ENCODE measurements around the gene E2F1. TPM values are rescaled to one million over a fixed set of nuclear protein-coding genes. Genes with fewer than 3 reads are reported as not detected.

Gene E2F1
- total and polyA plus RNA-seq, 8 donors: 2.3 to 24.9 (median 4.6) TPM

DNA sequence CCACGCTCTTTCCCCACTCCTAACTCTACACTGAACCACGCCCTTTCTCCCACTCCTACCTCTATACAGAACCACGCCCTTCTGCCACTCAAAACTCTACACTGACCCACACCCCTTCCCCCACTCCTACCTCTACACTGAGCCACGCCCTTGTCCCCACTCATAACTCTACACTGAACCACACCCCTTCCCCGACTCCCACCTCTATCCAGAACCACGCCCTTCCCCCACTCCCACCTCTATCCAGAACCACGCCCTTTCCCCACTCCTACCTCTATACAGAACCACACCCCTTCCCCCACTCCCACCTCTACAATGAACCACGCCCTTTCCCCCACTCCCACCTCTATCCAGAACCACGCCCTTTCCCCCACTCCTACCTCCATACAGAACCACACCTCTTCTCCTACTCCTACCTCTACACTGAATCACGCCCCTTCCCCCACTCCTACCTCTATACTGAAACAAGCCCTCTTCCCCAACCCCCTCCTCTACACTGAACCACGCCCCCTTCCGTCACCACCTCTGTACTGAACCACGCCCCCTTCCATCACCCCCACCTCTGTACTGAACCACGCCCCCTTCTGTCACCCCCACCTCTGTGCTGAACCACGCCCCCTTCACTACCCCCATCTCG is 23.8 kb upstream of the E2F1 start:
- whole genome bisulfite sequencing, 5 donors: 63 to 75% (median 70%) methylated on average over 16 of the region's 16 CpGs
- TF ChIP-seq EP300 (IDR thresholded peaks at IDR 0.05): no peak
- TF ChIP-seq POLR2A (IDR thresholded peaks at IDR 0.05): no peak
- no peak for TF ChIP-seq POLR2AphosphoS5 (IDR thresholded peaks at IDR 0.05)
- TF ChIP-seq CTCF (IDR thresholded peaks at IDR 0.05): no peak
- Histone ChIP-seq H3K27ac (no peak overlapping the region), H3K4me1 (no peaks in the 10 kb centered on the region), H3K27me3 (no peaks in the 10 kb centered on the region), H3K4me3 (no peak overlapping the region), H3K9me3 (no peaks in the 10 kb centered on the region), H3K36me3 (peaks cover 20 to 79% (median 73%) of the 10 kb centered on the region in 4 donors)
- DNase-seq: peak in 1 of 2 donors; percentile 65
- intact Hi-C loops (cut with DNase I; ENCODE audit: low total_unique reads): no loop called here

DNA sequence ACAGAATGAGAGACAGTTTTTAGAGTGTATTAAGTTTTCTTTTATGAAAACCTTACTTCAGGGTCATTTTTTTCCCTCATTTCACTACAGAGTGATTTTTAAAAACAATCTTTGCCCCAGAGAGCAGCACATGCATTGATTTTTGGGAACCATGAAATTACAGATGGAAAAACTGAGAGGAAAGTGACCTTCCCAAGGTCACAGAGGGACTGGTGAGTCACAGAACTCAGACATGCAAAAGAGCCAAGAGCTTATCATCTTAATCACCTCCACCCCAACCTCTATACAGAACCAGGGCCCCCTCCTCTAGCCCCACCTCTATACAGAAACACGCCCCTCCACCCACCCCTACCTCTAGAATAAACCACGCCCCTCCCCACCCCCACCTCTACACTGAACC is 23.2 kb upstream of the E2F1 start:
- Histone ChIP-seq H3K27ac (no peak overlapping the region), H3K36me3 (peaks cover 20 to 73% (median 68%) of the 10 kb centered on the region in 4 donors), H3K27me3 (no peaks in the 10 kb centered on the region), H3K4me3 (no peak overlapping the region), H3K9me3 (no peaks in the 10 kb centered on the region), H3K4me1 (no peaks in the 10 kb centered on the region)
- WGBS, 5 donors: 64 to 75% (median 68%) methylated on average over 2 of the region's 2 CpGs
- intact Hi-C loops (cut with DNase I; ENCODE audit: low total_unique reads): no loop called here
- peak in 1 of 2 donors; percentile 44 for DNase-seq
- TF ChIP-seq POLR2AphosphoS5 (IDR thresholded peaks at IDR 0.05) (no peak), CTCF (IDR thresholded peaks at IDR 0.05) (no peak), POLR2A (IDR thresholded peaks at IDR 0.05) (no peak), EP300 (IDR thresholded peaks at IDR 0.05) (no peak)

GRCh38 chr20:33707668-33708067 is 21.5 kb upstream of the E2F1 start:
- H3K27ac ChIP-seq: no peak overlapping the region
- WGBS, 5 donors: 84 to 94% (median 91%) methylated on average over 10 to 11 of the region's 11 CpGs

More at GRCh38 chr20:33707668-33708067, 21.5 kb upstream of the E2F1 start:
- no peaks in the 10 kb centered on the region for H3K9me3 ChIP-seq
- intact Hi-C loops (cut with DNase I; ENCODE audit: low total_unique reads): no loop called here
- H3K36me3 ChIP-seq: peaks cover 15 to 65% (median 51%) of the 10 kb centered on the region in 4 donors
- no peak overlapping the region for H3K4me3 ChIP-seq
- TF ChIP-seq POLR2A (IDR thresholded peaks at IDR 0.05) (no peak), CTCF (IDR thresholded peaks at IDR 0.05) (no peak), EP300 (IDR thresholded peaks at IDR 0.05) (no peak), POLR2AphosphoS5 (IDR thresholded peaks at IDR 0.05) (no peak)
- H3K27me3 ChIP-seq: no peaks in the 10 kb centered on the region
- DNase-seq: no peak
- H3K4me1 ChIP-seq: peaks cover 0 to 6% (median 0%) of the 10 kb centered on the region in 4 donors

All from stomach (tissue), 9 donors.